HFF-Myc (cell line): ENCODE data around the gene VANGL2.
A peak's percentile ranks its signal among the peaks of the same experiment; 100 is the strongest.

ENCODE experiments used
- DNase-seq: peaks from one replicate; pipeline ENCODE4 v3.0.0-alpha.2; 2011; ENCODE audit warnings: low read depth; ENCODE audit errors: extremely low read depth
- H3K4me3 ChIP-seq: replicated peaks from 2 replicates; pipeline ENCODE4 v1.5.1; 2011; ENCODE audit warnings: low read depth, mild to moderate bottlenecking, control low read depth, low read length
- TF ChIP-seq, protein P1 (sequence below): IDR thresholded peaks from 2 replicates; pipeline ENCODE4 v1.5.1; 2012; ENCODE audit warnings: mild to moderate bottlenecking, low read depth, low read length, control low read depth; ENCODE audit errors: missing control alignments

The VANGL2 gene

DNA sequence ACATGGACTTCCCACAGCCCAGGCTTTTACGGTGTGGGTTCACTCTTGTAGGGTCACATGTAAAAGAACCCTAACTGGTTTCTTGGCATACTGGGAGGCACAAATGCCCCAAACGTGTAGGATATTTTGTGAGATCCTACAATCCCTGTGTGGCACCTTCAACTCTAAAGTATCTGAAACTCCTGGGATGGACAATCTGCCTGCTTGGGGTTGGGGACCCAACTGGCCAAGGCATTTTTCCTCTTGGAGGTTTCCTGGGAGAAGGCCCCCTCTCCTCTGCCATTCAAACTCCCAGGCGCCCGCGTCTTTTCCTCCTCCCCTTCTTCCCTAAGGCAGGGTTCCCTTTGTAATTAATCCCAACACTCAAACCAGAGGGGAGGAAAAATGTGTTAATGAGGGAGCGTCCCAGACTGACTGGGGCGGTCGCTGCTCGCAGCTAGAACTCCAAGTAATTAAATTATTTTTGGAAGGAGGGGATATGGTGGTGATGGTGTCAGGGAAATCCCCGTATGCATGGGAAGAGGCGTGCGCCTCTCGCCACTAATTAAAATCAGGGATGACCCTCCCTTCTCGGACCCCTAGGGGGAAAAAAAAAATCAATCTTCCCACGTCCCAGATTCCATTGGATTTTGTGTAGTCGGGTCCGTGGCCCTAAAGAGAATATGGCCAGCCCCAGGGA is 681 bp upstream of the VANGL2 start:
- DNase-seq: no peak
- TF ChIP-seq, protein P1, sequence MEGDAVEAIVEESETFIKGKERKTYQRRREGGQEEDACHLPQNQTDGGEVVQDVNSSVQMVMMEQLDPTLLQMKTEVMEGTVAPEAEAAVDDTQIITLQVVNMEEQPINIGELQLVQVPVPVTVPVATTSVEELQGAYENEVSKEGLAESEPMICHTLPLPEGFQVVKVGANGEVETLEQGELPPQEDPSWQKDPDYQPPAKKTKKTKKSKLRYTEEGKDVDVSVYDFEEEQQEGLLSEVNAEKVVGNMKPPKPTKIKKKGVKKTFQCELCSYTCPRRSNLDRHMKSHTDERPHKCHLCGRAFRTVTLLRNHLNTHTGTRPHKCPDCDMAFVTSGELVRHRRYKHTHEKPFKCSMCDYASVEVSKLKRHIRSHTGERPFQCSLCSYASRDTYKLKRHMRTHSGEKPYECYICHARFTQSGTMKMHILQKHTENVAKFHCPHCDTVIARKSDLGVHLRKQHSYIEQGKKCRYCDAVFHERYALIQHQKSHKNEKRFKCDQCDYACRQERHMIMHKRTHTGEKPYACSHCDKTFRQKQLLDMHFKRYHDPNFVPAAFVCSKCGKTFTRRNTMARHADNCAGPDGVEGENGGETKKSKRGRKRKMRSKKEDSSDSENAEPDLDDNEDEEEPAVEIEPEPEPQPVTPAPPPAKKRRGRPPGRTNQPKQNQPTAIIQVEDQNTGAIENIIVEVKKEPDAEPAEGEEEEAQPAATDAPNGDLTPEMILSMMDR: no peak
- H3K4me3 ChIP-seq: peak overlapping the region; percentile 36

DNA sequence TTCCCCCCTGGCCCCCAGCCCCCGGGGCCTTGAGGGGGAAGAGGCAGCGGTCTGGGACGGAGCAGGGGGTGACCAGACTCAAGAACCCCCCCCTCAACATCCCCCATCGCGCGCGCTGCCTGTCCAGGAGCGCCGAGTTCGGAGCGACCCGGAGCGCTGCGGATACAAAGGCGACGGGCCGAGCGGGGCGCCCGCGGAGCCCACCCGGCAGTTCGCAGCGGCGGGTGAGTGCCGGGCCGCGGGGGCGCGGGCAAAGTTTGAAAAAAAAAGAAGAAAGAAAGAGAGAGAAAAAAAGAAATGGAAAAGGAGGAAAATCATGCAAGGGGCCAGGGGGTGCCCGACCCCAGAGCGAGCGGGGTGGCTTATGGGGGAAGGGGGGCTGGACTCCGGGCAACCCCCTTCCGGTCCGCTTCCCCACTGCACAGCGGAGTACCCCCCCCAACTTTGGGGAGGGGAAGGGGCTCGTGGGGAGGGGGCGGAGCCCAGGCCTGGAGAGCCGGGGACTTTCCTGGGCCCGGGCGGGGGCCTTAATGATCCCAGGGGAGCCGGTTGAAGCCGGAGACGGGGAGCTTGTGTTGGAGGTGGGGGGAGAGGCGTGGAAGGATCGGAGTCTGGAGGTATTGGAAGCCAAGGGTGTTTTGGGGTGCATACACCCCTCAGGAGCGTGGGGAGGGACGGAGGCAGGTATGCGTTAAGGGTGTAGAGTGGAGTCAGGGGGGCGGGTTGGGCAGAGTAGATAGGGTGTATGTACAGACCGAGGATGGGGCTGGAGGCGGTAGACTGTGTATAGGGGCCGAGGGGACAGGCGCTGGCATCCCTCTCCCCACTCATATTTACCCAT is 502 bp downstream of the VANGL2 start:
- TF ChIP-seq, protein P1: no peak
- H3K4me3 ChIP-seq: peak overlapping the region; percentile 44
- DNase-seq: no peak

DNA sequence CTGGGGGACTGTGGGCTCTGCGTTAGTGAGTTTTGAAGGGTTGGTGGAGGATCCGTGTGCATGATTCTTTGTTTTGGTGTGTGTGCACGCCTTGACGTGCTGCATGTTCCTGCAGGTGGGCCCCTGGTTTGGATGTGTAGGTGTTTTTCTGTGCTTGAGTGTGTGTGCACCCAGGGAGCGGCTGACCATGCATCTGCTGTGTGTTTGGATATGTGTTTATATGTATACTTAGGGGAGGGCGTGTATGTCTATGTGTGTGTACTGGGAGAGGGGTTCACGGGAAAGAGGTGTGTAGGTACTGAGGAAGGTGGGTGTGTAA is 1.1 kb downstream of the VANGL2 start:
- no peak for DNase-seq
- H3K4me3 ChIP-seq: peak overlapping the region; percentile 44

DNA sequence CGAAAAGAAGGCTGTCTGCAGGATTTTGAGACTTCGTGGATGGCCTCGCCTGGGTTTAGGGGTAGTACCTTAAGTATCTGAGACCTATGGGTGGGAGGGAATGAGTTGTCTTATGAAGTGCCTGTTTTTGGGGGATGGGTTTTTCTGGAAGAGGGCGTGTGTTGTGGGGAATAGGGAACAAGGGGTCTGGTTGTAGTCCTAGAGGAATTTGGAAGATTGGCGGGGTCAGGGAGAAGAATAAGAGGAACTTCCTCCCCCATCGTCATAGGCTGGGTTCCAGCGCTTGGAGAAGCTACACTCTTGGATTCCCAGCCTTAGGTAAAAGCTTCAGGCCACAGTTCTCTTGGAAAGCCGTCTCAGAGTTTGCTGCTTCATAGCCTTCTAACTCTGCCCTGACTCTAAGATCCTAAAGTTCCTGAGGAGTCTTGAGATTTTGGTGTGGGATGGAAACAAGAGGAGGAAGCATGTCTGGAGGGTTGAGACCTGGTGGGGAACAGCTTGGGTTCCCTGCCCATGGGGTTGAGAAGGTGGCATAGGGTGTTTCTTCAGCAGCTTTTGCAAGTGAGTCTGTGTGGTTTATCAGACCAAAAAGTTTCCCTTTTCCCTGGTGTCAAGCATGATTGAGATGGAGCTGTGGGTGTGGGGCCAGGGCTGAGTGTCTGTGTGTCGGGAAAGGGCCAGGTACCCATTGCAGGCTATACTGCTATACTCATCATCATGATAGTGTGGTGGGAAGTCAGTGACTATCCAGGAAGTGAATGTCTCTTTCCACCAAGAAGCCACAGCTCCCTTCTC is 1.8 kb downstream of the VANGL2 start:
- H3K4me3 ChIP-seq: no peak overlapping the region
- DNase-seq: no peak
- TF ChIP-seq, protein P1: no peak

More for the DNA sequence above, 1.1 kb downstream of the VANGL2 start:
- TF ChIP-seq, protein P1: no peak

DNA sequence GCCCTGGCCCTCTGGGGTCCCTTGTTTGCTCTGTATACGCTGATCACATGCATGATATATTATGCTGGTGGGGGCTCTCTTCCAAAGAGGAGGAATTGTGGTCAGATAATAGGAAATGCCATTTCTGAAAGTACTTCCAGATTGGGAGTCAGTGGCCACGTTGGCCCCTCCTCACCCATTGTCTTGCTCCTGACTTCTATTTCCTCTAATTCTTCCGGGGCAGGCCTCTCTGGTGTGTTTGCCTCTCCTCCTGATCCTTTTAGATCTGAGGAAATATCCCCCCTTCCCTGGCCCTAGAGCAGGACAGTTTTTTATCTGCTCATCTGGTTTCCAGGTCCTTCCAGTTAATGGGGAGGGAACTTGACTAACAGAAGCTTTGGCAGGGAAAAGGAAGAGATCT is 2.9 kb downstream of the VANGL2 start:
- H3K4me3 ChIP-seq: no peak overlapping the region
- TF ChIP-seq, protein P1: no peak
- no peak for DNase-seq

DNA sequence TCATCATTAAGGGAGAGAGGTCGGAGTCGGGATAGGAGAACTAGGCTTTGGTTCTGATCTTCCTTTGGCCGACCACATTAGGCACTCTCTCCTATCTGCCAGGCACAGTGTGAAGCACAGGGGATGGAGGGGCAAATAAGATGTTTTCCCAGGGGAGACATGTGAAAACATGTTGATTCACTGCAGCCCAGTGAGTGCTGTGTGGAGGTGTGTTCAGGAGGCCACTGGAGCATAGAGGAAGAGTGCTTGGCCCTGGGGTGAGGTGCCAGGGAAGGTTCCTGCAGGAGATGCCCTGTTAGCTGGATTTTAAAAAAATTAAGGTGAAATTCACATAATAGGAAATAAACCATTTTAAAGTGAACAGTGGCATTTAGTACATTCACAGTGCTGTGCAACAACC is 3.7 kb downstream of the VANGL2 start:
- TF ChIP-seq, protein P1: no peak
- no peak for DNase-seq
- H3K4me3 ChIP-seq: no peak overlapping the region
